Activated naive CD8-positive, alpha-beta T cell treated with anti-CD3 and anti-CD28 coated beads, Interleukin-2, amount 50 U/mL, for 16 hours (primary cell): Measurements from ENCODE around the gene SMPD3.
A peak's percentile ranks its signal among the peaks of the same experiment; 100 is the strongest.
"Not testable (repeated sequence)": the region's sequence is repeated elsewhere in the genome, so short reads cannot be mapped to it uniquely, and the experiment has no call there.

Experiments
- DNase-seq: peaks from one replicate; pipeline ENCODE4 v3.0.0-alpha.2; 2020; ENCODE audit warnings: low read depth, low spot score

The SMPD3 gene

DNA sequence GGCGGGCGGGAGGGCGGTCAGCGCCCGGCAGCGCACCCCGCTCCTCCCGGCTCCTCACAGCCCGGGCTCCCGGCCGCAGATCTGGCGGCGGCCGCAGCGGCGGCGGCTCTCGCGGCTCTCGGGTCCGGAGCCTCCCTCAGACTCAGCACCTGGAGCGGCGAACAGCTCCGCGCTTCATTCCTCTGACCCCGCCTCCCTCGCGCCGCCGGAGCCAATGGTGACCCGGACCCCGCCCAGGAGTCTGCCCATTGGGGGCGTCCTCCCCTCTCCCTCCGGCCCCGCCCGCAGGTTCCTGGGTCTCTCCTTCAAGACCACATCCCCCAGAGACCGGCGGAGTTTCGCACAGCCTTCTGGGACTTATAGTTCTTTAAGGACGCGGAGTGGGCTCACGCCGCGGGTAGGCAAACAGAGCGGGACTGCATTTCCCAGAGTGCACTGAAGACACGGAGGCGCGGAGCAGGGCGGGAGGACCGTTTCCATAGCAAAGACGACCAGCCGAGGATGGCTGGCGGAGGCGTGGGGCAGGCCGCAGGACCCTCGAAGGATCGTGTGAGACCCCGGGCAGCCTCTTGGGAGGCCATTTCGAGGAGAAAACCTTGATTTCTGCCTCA lies at the start of gene SMPD3:
Gene SMPD3 (minus strand): TSS at position 149 of the 611 bp plus-strand sequence. CDS start 76,327 bp downstream, outside the sequence.
- DNase-seq, result peak; percentile 99

DNA sequence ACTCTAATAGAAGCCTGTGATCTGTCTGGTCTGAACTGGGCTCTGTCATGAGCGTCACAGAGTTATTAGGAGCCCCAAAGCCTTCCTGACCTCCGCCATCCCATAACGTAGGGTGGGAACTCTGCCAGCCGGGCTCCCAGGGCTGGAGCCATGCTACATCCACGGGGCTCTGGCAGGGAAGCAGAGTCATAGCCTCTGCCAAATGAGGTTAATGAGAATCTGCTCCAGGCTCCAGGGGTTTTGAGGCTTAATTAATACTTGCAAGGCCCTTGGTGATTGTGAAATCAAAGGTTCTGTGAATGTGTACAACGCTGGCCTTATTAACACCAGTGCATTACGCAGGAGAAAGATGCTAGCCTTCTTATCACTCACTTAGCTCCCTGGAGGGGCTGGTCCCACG lies 48.4 kb upstream of the SMPD3 start:
- DNase-seq, result no peak

DNA sequence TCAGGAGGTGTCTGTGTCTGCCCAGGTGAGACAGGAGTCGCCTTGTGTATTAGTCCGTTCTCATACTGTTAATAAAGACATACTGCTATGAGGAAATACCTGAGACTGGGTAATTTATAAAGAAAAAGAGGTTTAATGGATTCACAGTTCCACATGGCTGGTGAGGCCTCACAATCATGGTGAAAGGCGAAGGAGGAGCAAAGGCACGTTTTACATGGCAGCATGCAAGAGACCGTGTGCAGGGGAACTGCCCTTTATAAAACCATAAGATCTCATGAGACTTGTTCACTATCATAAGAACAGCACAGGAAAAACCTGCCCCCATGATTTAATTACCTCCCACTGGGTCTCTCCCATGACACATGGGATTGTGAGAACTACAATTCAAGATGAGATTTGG lies 46.0 kb upstream of the SMPD3 start:
- not testable (repeated sequence) for DNase-seq

DNA sequence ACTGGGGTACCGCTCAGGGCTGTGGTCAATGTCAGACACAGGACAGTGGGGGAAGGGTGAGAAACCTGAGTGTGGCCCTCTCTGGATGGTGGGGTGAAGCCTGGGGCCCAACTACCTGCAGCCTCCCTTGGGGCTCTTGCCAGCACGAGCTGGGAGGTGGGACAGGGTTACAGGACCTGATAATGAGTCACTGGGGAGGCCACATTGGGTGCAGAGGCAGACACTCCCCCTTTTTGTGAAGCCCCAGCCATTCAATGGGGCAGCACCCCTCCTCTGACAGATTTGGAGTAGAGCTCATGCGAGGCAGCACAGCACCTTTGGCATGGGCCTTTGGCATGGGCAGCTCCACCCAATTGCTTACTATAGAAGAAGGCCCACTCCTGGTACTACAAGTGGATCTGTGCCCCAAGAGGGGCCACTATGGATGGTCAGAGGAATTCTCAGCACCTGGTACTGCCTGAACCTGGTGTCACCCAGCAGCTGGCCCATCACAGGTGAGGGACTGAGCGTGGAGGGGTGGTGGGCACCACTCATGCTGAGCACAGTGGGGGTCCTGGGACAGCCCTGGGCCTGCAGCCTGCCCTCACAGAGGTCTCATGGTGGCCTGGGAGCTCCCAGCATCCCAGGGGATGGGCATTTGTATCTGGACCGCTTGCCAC lies 45.2 kb upstream of the SMPD3 start:
- no peak for DNase-seq

DNA sequence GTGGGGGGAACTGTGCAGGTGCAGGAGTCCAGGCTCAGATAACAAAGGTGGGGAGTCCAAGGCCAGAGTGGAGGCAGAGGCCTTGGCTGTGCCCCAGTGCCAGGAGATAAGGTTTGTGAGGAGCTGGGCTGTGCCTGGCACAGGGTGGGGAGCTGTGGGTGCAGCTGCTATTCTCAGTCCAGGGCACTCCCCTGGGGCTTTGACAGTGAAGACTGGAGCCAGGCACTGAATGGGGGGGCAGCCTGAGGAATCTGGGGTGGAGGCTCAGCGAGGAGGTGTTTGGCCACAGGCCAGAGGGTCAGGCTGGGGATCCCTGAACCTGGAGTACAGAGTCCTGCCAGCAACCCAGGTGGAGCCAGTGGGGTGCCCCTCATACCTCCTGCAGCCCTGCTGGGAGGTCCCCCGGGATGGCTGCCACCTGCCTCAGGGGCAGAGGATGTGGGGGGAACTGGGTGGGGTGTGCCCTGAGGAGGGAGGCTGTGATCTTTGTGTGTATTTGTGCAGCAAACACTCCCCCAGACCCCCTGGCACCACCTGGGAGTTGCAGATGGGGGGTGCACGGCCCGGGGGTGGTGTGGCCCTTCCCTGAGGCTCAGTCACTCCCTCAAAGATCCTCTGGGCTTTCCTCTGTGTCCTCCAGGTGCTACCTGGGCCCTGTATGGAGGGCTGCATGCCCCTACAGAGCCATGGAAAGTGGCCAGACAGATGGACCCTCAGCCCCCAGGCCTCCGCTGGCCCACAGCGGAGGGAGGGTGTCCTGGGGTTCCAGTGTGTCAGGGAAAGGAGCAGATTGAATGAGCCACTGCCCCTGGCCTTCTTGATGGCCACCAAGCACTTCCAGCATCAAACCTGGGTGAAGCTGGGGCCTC lies 44.5 kb upstream of the SMPD3 start:
- DNase-seq, result no peak

DNA sequence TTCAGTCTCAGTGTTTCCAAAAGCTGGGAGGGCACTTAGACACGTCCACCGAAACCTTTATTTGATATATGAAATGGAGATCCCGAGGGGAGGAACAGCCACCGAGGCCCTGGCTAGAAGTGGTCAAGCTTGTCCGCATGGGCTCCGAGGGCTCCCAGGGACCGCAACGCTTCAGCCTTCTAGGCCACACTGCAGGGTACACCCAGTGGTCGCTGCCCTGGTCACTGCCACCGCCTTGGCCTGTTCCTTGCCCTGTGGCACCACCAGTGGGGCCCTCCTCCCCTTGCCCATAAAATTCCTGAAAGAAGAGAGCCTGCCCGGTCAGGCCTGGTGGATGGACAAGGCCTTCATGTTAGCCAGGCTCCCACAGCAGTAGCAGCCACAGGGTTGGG lies 43.8 kb upstream of the SMPD3 start:
- DNase-seq, result no peak

DNA sequence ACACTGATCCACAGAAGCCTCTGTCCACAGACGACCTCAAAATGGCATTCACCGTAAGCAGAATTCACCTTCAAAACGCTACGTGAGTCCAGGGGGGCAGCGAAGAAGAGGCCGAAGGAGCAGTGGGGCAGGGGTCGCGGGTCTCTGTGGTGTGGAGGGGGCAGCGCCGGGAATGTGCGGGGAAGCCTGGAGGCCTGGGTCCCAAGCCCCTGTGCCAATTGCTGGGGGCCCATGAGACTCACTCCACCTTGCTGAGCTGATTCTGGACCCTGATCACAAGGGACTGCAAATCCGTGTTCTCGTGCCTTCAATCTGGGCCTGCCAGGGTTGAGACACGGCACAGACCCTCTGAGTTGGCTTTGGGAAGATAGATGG lies 43.3 kb upstream of the SMPD3 start:
- no peak for DNase-seq

DNA sequence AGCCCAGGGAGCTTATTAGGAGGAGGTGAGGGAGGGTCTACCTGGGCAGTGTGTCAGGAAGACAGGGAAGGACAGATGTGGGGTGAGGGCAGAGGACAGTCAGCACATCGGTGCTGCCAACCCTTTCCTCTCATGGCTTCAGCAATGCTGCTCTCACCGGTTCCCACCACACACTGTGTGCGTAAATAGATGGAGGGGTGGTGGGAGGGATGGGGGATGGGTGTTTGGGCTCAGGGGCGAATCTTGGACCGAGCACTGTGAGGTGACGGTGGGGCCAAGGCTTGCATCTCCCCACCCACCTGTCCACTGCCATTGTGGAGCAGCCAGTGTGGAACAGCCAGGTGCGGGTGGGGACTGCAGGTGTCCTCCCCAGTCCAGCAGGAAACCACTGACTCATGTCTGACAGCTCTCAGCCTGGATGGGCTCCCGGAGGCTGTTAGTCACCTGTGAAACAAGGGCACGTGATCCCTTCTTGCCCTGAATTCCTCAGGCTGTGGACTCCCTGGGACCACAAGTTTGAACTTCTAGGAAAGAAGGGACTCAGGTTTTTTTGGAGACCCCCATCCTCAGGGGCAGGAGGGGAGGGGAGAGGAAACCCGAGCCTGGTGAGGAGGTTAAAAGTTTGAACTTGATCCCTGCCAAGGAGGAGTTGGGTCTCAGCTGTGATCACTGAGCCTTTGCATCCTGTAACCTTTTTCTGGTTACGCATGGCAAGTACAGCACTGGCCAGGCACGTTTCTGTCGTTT lies 42.7 kb upstream of the SMPD3 start:
- DNase-seq, result no peak

DNA sequence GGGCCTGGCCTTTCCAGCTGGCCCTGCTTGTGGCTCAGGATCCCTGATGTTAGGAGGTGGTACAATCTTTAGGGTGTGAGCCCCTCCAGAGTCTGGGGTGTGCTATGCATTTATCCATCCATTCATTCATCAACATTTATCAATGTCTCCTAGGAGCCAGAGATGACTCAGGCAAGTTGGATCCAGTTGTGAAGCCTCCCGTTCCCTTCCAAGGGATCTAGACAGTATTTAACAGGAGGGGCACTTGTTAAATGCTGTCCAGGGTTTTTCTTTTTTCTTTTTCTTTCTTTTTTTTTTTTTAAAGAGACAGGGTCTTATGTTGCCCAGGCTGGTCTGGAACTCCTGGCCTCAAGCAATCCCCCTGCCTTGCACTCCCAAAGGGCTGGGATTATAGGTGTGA lies 42.0 kb upstream of the SMPD3 start:
- no peak for DNase-seq

DNA sequence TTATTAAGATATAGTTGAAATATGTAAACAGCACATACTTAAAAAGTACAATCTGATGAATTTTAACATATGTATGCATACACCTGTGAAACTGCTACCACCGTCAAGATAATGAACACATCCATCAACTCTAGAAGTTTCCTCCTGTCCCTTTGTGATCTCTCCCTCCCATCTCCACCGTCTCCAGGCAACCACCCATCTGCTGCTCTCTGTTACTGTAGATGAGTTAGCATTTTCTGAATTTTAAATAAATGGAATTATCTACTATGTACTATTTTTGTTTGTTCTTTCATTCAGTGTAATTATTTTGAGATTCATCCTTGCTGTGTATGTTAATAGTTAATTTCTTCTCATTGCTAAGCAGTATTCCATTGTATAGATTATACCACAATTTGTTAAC lies 40.2 kb upstream of the SMPD3 start:
- DNase-seq, result no peak

DNA sequence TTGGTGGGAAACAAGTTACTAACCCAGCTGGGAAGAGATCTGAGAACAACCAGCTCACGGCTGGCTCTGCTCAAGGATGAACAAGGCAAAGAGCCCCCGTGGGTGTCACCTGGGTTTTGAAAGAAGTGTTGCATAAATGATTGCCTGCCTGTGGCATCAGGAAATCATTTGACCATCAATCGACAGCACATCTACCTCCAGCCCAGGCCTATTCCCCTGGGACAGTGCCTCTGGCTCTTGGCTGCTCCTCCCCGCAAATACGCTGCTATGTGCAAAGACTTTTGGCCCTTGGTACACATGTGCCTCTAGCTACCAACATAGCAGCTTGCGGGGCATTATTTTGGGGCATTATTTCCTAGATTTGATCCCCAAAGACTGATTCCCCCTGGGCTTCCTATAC lies 39.4 kb upstream of the SMPD3 start:
- no peak for DNase-seq

DNA sequence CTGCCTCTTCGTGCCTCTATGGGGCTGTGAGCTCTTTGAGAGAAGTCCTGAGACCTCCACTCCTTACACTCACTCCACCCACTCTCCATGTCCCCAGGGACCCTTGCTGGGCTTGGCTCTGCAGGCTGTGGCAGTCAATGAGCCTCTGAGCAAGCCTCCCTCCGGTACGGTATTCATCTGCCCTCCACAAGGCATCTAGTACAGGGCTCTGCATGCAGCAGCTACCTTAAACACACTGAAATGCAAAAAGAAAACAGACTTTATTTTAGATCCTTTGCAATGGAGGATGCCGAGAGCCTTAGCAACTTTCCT lies 38.9 kb upstream of the SMPD3 start:
- no peak for DNase-seq

DNA sequence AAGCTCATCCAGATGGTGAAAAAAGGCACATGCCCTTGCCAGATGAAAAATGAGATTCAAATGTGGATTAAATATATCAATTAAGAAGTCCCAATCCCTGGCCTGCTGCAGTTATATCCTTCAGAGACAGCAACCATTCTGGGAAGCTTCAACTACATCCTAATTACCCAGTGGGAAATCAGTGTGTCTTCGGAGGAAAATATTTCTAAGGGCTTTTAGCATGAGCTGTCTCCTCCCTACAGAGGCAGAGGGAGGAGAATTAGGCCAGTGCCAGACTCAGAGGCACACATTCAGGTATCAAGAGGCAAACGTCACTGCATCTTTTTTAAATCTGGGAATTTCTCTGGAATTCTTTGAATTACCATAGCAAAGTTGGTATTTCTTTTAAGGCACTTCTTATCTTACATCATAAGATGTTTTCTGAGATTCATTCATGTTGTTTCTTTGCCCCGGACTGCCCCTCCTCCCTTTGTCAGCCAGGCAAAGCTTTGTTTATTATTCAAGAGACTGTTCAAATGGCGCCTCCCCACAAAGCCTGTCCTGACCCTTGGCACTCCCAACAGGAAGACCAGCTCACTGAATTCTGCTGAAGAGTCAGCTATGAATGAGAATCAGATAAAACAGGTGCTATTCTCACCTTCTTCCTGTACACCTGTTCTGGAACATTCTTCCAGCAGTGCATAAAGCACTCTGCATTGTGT lies 38.3 kb upstream of the SMPD3 start:
- no peak for DNase-seq

DNA sequence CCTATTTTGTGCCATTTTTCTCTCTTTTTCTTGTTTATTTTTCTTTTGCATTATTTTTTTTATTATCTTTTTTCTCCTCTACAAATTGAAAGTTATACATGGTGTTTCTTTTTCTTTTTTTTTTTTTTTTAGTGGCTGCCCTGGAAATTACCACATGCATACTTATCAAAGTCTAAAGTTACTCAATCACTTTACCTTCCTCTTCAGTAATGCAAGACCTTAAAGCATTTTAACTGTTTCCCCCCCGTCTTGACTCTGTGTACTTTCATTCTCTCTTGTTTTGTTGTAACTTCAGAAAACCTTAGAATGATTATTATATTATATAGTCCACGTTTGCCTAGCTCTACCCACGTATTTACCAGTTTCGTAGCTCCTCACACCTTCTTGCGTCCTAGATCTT lies 33.3 kb upstream of the SMPD3 start:
- no peak for DNase-seq

DNA sequence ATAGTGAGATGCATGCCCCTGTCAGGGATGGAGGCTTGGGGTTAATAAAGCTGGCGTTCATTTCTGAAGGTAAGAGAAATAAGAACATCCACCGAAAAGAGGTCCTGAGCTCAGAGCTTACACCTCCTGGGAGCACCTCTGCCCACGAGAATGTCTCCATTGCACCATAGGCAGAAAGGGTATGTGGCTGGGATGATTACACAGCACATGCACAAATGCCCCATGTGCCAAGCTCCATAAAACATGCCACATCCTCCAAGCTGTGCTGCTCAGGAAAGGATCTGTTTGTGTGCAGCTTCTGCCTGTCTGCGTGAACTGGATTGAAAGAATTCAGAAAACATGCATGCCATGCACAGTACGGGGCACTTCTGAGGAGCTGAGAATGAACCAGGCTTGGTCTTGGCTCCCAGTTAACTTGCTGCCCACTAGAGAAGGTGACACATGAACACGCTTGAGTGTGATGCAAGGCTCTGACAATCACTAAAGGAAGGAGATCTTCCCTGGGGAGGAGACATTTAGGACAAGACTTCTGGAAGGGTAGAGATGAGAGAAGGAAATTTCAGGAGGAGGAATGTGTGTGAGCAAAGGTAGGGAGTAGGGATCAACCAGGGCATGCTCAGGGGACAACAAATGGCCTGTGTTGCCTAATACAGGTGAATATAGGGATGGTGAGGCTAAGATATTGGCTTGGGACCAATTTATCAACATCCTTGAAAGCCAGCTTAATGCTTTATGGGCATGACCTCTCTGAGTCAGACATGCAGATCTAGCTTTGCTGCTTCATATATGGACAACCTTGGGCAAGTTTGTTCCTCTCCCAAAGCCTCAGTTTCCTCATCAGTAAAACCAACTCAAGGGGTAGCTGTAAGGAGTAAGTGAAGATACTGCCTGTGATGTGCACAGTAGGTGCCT lies 32.0 kb upstream of the SMPD3 start:
- DNase-seq, result no peak

DNA sequence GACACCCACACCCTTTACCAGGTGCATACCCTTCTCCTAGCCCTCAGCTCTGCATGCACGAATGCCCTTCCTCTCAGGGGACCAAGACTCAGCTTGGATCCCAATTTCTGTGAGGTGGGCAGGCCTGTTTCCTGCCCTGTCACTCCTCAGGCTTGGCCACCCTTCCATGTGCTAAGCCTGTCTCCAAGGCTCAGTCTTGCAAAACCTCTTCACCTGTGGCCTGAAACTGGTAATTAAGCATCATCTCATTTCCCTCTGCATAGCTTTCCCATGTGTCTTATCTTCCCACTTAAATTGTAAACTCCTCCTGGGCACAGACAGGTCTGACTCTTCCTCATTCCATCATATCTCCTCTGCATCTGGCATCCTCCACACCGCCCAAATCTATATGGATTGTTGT lies 31.0 kb upstream of the SMPD3 start:
- no peak for DNase-seq

DNA sequence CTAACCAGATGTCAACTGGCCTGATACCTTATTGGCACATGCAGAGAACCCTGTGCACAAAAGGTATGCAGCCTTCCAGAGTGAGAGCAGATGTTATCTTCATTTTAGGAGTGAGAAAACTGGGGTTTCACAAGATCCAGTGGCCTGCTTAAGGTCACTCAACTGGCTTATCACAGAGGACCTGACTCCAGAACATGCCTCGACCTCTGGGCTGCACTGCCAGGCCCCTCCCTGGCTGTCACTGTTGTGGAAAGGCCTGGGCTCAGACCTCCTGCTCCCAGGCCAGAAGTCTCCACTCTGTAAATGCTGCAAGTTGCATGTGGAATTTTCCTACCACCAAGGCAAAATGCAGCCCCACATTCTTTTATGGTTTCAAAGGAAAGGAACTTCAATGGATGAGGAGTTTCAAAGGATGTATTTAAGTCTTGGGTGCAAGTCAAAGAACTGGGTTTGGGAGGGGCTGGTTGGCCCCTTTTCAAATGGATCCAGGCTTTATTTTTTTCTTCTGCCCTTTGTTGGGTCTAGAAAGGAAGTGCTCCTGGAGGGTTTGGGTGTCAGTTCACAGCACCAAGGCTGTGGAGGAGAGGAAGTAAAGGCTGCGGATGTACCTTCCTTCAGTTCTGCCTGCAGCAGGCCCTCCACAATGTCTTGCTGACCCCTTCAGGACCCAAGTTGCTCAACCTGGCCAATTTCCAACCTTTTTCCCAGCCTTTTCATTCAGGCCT lies 30.4 kb upstream of the SMPD3 start:
- DNase-seq, result no peak

DNA sequence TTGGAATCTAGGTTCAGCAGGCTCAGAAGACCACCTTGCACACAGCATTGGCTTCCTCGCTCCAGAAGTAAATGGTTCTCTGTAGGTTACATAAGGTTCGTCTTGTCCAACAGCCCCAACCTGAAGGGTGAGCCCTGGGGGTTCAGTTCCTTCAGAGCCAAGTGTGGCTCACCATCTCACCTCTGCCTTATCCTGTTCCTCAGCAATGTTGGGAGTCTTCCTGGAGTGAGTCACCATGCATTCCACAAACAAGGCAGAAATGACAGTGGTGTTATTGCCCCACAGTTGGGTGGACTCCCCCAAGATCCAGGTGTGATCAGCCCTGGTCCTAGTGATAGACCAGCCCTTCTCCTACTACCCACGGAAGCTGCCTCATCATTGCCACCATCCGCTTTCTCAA lies 26.8 kb upstream of the SMPD3 start:
- DNase-seq, result no peak

DNA sequence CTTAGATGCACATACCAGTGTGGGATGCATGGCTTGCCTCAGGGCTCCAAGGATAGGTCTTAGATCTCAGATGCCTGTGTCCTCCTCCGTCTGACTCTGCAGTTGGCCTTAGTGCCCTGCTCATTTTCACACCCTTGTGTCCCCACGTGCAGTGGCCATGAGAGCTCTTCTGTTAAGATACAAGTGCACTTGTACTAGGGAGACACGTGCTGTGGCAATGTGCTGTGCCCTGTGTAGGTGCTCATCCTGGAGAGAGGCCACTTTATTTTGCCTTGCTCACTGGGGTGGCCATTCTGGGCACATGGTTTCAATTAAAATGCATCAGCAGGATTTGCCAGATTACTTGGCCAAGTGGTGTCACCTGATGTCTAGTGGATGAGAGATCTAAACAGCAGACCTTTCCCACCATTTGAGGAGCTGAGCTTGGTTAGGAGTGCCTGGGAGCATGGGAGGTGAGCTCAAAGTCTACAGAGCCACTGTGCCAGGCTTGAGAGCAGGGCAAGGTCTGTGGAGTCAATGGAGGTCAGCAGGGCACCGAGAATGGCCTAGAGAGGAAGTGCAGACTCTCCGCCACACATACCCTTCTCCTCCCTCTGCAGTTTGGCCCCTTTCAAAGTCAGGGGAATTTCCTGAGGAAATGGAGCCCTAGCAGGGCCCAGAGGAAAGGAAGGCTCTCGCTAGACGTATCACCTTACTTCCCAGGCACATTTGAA lies 25.2 kb upstream of the SMPD3 start:
- no peak for DNase-seq
